Stomach (tissue), 4 donors: ENCODE results near the gene MDH1.
"Not testable (repeated sequence)": the region's sequence is repeated elsewhere in the genome, so short reads cannot be mapped to it uniquely, and the experiment has no call there.

Experiments used
- CTCF ChIP-seq, 7 experiments: fragments of 450-650 bp in 4 of 7; fragments of 200-600 bp in 3 of 7; sonication (generic) in 3 of 7; IDR thresholded peaks; one replicate each; pipeline ENCODE4 v1.5.1; 2016 to 2019; ENCODE audit warnings: antibody characterized with exemption in 7 of 7, control low read depth in 2 of 7, mild to moderate bottlenecking in 1 of 7
- EP300 ChIP-seq: sonication (generic); formaldehyde crosslinking; IDR thresholded peaks from one replicate; pipeline ENCODE4 v1.6.1; 2017; ENCODE audit warnings: antibody characterized with exemption
- POLR2A ChIP-seq, 4 donors: fragments of 450-650 bp; IDR thresholded peaks; one replicate each; pipeline ENCODE4 v1.6.1; 2016; ENCODE audit warnings: antibody characterized with exemption in 4 of 4, control low read depth in 2 of 4, mild to moderate bottlenecking in 1 of 4, moderate library complexity in 1 of 4

DNA sequence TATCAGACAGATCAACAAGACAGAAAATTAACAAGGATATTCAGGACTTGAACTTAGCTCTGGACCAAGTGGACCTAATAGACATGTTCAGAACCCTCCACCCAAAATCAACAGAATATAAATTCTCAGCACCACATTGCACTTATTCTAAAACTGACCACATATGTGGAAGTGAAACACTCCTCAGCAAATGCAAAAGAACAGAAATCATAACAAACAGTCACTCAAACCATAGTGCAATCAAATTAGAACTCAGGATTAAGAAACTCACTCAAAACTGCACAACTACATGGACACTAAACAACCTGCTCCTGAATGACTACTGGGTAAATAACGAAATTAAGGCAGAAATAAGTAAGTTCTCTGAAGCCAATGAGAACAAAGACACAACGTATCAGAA is 35.0 kb downstream of the MDH1 start:
- not testable (repeated sequence) for TF ChIP-seq CTCF (IDR thresholded peaks at IDR 0.05); POLR2A (IDR thresholded peaks at IDR 0.05); EP300
